Measurements from ENCODE around the gene CSRP2.
A peak's percentile ranks its signal among the peaks of the same experiment; 100 is the strongest.

CSRP2 gene

GRCh38 chr12:76852106-76852505 lies 26.7 kb downstream of the CSRP2 start:
- no peak for DNase-seq (ENCODE audit: low read depth)
- no peak overlapping the region for H3K4me3 ChIP-seq (ENCODE audit: control insufficient read depth, low read depth, low read length)
- TF ChIP-seq, protein P1, sequence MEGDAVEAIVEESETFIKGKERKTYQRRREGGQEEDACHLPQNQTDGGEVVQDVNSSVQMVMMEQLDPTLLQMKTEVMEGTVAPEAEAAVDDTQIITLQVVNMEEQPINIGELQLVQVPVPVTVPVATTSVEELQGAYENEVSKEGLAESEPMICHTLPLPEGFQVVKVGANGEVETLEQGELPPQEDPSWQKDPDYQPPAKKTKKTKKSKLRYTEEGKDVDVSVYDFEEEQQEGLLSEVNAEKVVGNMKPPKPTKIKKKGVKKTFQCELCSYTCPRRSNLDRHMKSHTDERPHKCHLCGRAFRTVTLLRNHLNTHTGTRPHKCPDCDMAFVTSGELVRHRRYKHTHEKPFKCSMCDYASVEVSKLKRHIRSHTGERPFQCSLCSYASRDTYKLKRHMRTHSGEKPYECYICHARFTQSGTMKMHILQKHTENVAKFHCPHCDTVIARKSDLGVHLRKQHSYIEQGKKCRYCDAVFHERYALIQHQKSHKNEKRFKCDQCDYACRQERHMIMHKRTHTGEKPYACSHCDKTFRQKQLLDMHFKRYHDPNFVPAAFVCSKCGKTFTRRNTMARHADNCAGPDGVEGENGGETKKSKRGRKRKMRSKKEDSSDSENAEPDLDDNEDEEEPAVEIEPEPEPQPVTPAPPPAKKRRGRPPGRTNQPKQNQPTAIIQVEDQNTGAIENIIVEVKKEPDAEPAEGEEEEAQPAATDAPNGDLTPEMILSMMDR (conservative IDR thresholded peaks at IDR 0.05; ENCODE audit: control insufficient read depth, insufficient read depth, low read depth, low read length), result no peak

DNA sequence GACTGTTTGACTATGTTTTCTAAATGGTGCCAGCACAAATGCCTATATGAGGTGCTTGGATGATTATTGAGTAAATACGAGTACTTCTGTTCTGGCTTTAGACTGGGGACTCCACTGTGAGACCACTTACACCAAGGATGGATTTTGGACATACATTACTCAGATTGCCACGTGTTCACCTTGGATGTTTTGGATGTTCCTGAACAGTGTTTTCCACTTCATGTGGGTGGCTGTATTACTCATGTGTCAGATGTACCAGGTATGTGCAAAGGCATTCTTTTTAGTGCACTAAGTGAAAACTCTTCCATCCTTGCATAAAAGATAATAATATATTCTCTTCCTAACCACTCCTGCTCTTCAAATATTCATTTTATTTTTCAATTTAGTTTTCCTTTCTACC lies 30.7 kb downstream of the CSRP2 start:
- TF ChIP-seq, protein P1 (conservative IDR thresholded peaks at IDR 0.05; ENCODE audit: control insufficient read depth, insufficient read depth, low read depth, low read length), result no peak
- DNase-seq (ENCODE audit: low read depth), result no peak
- no peak overlapping the region for H3K4me3 ChIP-seq (ENCODE audit: control insufficient read depth, low read depth, low read length)

DNA sequence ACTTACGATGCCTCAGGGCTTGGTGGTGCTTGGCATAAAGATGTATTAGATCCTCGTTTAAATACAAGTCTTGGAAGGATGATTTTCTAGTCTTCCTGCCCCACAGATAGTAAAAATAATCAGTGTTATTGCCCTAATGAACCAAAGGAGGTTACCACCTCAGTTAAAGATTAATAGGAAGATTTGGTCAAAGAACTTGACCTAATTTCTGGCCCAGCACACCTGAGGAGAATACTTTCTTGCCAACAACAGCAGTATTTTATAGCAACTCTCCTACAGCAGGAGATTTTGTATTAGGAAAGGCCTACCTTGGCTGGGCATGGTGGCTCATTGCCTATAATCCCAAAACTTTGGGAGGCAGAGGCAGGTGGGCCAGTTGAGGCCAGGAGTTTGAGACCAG lies 31.6 kb downstream of the CSRP2 start:
- TF ChIP-seq, protein P1 (conservative IDR thresholded peaks at IDR 0.05; ENCODE audit: control insufficient read depth, insufficient read depth, low read depth, low read length), result no peak
- H3K4me3 ChIP-seq (ENCODE audit: control insufficient read depth, low read depth, low read length), result no peak overlapping the region

DNA sequence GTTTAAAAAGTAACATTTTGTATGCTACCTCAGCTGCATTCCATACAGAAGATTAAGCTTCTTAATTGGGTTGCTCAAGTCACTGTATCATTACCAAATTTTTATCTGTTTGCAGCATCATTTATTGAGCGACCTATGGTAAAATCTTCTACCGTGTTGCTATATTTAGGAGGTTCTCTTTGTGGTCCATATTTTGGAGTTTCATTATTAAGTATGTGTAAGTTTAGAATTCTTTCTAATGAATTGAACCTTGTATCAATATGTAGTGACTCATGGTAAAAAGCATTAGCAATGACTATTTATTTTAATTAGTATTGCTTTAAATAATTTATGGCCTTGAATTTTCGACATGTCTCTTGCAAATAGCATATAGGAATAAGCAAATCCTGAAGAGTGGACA lies 42.2 kb downstream of the CSRP2 start:
- TF ChIP-seq, protein P1 (conservative IDR thresholded peaks at IDR 0.05; ENCODE audit: control insufficient read depth, insufficient read depth, low read depth, low read length), result no peak
- H3K4me3 ChIP-seq (ENCODE audit: control insufficient read depth, low read depth, low read length), result no peak overlapping the region
- peak; percentile 11 for DNase-seq (ENCODE audit: low read depth)

More for the DNA sequence above, 31.6 kb downstream of the CSRP2 start:
- no peak for DNase-seq (ENCODE audit: low read depth)

- DNase-seq (ENCODE audit: low read depth), result no peak
- TF ChIP-seq, protein P1 (conservative IDR thresholded peaks at IDR 0.05; ENCODE audit: control insufficient read depth, insufficient read depth, low read depth, low read length), result no peak
- H3K4me3 ChIP-seq (ENCODE audit: control insufficient read depth, low read depth, low read length), result no peak overlapping the region
These were observed 48.4 kb downstream of the CSRP2 start for GRCh38 chr12:76830436-76830835.

GRCh38 chr12:76820888-76821482 lies 57.8 kb downstream of the CSRP2 start:
- peak; percentile 40 for DNase-seq (ENCODE audit: low read depth)
- no peak overlapping the region for H3K4me3 ChIP-seq (ENCODE audit: control insufficient read depth, low read depth, low read length)
- TF ChIP-seq, protein P1 (conservative IDR thresholded peaks at IDR 0.05; ENCODE audit: control insufficient read depth, insufficient read depth, low read depth, low read length), result peak; percentile 73

- H3K4me3 ChIP-seq (ENCODE audit: control insufficient read depth, low read depth, low read length), result no peak overlapping the region
- TF ChIP-seq, protein P1 (conservative IDR thresholded peaks at IDR 0.05; ENCODE audit: control insufficient read depth, insufficient read depth, low read depth, low read length), result no peak
- no peak for DNase-seq (ENCODE audit: low read depth)
These were observed 64.8 kb downstream of the CSRP2 start for GRCh38 chr12:76813972-76814371.

All from fibroblast of mammary gland (primary cell).